Measurements from ENCODE around the gene KRT77.
"Not testable (repeated sequence)": the region's sequence is repeated elsewhere in the genome, so short reads cannot be mapped to it uniquely, and the experiment has no call there.

The KRT77 gene

DNA sequence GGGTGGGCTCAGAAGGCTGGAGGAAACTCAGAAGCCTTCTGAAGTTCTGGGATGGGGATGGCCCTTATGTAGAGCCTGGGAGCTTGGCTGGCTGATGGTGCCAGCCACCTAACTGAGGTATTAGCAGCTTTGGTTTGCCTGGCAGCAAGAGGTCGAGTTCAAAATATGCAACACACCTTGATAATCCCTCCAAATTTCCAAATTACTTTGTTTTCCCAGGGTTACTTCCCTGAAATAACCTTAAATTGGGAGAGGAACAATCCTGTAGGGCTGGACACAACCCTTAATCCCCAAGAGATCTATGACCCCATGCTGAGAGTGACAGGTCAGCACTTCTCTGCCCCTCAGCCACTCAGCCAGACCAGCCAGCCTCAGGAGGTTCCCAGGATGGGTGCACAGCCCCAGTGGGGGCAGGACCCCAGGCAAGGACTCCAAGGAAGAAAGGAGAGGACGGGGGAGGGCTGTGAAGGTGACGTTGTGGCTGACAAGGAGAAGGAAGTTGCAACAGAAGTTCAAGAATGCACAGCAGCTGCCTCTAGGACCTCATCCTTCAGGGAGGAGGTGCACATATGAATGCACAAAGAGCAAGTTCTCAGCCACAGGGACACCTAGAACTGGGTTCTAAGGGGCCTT is 18.6 kb upstream of the KRT77 start:
- no peak for DNase-seq

DNA sequence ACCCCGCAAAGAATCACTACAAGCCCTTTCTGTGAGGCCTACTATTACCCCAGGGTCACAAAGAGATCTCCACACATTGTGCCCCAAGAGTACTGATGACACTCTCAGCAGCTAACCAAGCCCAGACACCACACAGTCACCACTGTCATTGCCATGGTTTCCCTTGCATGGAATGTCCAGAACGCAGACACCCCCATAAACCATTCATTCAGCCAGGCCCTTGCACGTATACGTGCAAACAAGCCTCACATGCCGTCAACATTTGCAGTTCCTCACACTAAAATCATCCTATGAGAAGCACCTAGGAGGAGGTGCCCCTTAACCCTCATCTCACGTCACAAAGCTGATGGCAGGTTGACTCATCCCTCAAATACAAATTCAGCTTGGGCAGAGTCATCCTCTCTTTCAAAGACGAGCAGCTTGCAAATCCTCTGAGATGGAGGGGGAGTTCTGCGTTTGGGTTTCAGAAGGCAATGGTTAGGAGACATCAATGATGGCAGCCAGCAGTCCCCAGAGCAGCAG is 17.1 kb upstream of the KRT77 start:
- DNase-seq = no peak

DNA sequence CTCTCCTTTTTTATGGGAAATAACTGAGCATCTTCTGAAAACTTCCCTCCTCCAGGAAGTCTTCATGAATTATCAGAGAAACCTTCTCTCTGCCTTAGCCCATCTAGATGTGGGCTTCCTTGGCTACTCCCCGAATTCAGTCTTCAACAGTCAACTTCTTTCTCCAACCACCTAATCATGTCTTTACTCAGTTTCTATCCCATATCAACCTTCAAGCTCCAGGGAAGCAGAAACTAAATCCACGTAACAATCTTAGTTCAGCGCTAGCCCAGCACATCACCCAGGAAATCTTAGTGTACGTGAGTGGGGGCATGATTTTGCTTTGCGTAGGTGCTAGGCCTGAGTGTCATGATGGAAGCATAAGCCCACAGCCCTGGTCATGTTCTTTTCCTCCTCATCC is 12.7 kb upstream of the KRT77 start:
- no peak for DNase-seq

DNA sequence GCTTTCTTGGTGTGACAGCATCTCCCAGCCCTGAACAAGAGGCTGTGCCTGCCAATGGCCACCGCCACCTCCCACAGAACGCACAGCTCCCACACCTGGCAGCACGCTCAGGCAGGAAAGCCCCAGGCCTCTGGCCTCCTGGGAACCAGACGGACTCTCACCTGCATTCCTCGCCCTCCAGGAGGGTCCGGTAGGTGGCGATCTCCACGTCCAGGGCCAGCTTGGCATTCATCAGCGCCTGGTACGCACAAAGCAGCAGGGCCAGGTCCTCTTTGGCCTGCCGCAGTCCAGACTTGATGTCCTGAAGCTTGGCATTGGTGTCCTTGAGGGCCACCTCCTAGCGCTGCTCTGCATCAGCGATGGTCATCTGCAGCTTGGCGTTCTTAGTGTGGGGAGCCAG is 12.1 kb upstream of the KRT77 start:
- DNase-seq = peak; percentile 51

DNA sequence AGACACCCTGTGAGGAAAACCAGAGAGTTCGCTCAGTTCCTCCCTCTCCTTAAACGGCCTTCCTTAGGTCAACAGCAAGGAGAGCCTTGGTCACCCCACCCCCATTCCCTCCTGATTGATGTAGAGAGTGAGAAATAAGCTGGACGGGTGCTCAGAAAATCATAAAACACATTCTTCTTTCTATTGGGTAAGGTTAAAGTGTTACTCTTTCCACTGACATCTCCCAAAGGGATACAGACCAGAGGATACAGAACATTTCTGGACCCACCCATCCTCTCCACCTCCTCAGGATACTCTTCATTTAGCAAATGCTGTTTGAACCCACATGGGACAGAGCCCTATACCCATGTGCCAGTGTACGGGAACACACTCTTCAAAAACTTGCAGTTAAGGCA is 11.6 kb upstream of the KRT77 start:
- no peak for DNase-seq

DNA sequence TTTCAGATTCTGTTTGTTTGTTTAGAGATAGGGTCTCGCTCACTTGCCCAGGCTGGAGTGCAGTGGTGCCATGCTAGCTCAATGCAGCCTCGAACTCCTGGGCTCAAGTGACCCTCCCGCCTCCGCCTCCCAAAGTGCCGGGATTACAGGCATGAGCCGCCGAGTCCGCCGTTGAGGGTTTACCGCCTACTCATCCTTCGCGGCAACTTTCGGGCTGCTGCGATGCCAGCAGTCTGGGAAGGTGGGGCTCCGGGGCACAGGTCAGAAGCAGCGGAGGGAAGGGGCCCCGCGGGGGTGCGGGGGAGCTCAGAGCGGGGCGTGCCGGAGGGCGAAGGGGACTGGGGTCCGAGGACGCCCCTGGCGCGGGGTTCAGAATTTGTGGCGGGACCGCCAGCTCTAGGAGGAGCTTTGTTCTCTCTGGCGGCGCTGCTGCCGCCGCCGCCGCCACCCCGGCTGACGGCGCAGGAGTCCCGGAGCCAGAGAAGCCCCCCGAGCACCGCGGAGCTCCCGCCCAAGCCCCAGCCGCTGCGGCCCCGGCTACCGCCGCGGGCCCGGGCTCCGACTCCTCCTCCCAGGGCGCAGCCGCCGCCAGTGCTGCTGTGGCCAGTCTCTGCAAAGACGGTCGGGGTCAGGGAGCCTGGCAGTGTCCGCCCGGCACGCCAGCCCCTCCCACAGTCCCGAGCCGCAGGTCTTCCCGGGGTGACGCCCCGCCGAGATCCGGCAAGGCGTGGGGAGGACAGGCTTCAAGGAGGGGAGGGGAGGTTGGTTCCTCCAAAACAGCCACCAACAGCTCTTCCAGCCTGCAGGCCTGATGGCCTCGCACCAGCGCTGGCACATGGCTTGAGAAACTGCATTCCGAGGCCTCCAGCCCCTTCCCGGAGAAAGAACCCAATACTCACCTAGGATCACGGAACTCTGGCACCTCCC is 10.9 kb upstream of the KRT77 start:
- DNase-seq = no peak

DNA sequence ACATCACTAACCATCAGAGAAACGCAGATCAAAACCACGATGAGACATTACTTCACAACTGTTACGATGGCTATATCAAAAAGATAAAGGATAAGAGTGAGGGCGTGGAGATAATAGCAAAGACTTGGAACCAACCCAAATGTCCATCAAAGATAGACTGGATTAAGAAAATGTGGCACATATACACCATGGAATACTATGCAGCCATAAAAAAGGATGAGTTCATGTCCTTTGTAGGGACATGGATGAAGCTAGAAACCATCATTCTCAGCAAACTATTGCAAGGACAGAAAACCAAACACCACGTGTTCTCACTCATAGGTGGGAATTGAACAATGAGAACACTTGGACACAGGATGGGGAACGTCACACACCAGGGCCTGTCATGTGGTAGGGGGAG is 8.8 kb upstream of the KRT77 start:
- DNase-seq = not testable (repeated sequence)

DNA sequence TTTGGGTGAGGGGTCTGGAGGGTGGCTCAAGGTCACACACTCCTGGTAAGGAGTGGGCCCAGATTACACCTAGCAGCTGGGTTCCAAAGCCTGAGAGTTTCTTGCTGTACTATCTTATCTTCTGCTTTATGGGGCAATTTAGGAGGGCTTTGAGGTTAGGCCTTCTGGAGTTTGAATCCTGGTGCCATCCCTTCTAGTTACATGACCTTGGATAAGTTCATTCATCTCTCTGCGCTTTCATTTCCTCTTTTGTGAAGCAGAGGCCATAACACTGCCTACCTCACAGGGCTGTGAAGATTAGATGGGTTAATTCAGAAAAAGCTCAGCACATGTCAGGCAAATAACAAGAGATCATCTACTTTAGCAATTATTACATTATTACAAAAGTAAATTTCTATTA is 7.4 kb upstream of the KRT77 start:
- no peak for DNase-seq

DNA sequence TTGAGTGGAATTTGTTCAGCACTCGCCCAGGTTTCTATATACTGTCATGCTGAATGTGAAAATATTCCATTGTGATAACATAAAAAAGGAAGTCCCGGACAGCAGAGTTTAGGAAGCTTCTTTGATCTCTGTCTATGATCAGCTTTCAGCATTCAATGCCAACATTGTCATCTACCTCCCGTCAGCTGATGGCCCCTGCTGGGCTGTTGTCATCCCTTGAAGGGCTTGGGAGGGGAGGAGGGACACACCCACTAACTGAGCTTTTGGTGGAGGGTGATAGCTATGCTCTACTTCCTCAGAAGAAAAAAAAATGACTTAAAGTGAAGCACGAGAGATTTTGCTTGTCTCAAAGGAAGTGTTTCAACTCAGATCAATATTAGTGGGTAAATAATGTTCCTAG is 4.7 kb upstream of the KRT77 start:
- DNase-seq = no peak

DNA sequence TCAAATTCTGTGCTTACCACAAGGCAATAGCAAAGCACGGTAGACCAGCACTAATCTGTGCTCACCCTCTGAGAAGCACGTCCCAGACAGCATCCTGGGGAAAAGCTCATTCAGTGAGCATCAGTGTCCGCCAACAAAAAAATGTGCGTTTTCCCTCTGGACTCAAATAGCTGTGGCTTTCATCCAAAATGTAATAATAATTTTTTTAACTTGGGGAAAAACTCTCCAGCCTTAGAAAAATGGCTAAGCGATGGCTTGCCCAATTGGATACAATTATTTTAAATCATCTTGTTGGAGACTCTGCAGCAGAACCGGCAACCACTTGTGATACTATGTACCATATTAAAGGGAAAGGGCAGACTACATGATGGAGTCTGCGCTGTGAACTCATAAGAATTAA is 1.1 kb upstream of the KRT77 start:
- DNase-seq = no peak

DNA sequence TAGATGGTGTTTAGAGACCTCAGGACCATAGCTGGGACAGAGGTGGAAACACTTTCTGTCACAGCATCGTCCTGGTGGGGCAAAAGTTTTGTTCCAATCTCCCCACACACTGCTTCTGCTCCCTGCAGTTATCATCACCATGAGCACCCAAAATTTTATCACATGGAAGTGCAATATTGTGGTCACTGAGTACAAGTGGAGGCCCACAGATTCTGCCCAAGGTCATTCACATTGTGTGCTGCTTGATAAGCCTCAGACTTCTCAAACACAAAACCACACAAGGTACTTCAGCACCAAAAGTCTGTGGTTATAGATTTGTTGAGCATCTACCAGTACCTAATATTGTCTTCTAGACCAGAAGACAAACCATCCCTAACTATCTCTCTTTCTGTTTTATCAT is 554 bp upstream of the KRT77 start:
- no peak for DNase-seq

DNA sequence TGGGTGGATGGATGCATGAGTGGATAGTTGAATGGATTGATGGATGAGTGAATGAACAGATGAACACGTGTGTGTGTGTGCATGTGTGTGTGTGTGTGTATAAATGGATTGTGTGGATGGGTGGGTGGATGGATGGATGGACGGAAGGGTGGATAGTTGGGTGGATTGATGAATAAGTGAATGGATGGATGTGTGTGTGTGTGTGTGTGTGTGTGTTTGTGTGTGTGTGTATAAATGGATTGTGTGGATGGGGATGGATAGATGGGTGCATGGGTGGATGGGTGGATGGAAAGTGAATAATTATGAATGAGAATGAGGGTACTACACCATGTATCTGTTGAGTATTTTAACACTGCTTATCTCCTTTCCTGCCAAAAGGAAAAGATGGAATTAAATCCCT is 986 bp downstream of the KRT77 start:
- no peak for DNase-seq

DNA sequence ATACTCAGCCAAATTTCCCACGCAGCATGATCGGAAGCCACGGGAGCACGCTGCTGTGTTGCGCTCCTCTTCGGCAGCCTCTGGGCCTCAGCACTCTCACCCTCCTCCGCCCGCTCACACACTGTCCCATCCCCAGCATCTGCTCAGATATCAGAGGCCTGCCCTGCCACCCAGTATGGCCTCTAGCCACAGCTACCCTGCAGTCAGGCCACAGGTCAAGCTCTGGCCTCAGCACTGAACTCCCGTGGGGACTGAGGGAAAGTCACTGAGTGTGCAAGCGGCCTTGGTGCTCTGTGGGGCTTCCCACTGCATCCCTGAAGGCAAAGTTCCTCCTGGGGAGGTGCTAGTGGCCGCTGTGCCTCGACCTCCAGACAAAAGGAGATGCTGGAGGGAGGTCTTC is 2.0 kb downstream of the KRT77 start:
- no peak for DNase-seq

DNA sequence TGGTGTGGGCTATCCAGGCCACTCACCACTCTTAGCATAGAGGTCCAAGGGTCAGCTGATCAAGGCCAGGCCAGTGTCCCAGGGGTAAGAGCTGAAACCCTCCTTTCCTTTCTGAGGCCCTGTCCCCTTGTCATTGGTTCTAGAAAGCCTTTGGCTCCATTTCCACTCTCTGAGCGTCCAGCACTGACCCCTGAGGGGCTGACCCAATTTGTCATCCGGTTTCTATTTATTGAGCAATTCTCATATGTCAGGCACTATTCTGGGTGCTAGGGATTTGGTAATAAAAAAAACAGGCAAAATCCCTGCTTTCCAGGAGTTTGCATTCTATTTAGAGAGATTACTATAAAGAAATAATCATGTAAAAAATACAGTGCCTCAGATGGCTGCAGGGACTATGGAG is 3.4 kb downstream of the KRT77 start:
- DNase-seq = no peak

DNA sequence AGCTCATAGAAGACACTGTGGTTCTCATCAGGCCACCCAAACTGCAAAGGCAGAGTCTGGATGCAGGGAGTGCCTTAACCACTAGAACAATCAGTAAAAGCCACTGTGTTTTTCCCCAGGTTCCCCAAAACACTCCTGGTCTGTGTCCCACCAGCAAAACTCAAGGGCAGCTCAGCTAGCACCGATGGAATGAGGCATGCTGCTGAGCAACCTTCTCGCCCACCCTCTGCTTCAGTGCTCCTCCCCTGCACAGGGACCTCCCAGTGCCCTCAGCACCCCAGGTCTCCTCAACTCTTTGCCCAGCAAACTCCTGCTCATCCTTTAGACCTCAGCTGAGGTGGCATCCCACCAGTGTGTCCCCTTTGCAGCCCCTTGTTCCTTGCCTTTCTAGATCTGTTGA is 4.0 kb downstream of the KRT77 start:
- no peak for DNase-seq

DNA sequence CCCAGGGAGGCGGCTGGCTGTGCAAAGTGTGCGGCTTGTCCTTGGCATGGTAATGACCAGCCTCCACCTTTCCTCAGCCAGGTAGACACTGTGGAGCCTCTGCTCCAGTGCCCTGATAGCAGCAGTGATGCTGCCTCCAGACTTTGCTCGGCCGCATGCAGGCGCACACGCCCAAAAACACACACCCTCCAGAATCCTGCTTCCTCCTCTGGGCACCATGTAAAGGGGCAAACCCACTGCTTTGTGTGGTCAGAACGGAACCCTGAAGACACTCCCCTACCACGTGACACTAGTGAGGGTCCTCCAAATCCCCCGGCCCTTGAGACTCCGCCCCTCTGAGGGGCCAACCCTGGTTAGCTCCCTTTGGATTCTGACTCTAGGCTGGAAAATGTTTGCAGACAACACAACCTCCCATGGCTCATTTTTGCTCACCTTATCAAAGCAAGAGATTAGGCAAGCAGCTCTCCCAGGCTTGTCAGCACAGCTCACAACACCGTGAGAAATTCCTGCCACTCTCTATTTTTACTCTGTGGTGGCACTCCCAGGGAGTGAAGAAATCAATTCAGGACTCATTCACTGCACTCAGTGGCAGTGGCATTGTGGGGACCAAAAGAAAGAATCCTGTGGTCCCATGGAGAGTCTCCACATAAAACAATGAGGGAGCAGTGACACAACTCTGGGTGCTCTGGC is 4.5 kb downstream of the KRT77 start:
- DNase-seq = no peak

DNA sequence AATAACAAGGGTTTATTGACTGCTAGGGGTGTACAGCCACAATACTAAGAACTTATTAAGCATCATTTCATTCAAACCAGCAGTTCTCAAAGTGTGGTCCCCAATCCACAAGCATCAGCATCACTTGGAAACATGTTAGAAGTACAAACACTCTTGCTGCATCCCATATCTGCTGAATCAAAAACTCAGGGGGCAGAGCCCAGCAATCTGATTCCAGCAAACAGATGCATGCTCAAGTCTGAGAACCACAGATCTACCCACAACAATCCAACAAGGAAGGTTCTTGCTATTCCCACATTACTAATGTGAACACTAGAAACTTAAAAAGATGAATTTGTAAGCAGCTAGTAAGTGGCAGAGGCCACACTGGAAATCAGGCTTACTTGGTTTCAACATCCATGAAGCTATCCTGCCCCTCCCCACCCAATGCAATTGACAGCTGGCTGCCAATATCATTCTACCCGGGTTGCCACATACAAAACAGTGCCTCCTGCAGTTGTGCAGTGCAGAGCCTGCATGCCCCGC is 6.2 kb downstream of the KRT77 start:
- no peak for DNase-seq

DNA sequence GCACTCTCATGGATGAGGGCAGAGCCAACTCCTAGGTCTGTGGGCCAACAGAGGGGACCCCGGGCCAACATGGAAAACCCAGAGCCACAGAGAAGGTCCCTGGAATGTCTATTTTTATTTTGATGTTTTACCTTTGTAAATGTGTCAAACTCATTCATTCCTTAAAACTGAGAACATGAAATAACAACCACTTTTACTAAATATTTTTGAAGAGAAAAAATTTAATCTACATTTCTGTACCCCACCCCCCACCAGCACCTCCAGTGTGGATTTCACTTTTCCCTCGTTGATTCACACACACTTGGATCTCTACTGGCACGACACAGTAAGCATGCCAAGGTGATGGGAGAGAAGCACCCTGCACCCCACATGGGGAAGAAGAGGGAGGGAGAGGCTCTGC is 6.7 kb downstream of the KRT77 start:
- DNase-seq = no peak

DNA sequence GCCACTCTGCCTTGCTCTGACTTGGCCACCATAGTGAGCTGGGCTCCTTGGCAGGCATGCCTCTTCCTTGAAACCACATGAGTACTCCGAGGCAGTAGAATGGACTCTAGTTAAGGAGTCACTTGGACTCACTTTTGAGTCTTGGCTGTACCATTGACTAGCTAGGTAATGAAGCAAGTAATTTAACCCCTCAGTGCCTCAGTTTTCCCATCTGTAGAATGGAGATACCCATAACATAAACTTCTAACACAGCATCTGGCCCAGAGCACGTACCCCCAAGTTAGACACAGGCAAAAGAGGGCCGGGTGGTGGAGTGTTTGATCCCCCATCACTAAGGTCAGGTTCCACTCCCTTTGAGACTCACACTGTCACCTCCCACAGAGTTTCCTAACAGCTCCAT is 8.3 kb downstream of the KRT77 start:
- DNase-seq = no peak

DNA sequence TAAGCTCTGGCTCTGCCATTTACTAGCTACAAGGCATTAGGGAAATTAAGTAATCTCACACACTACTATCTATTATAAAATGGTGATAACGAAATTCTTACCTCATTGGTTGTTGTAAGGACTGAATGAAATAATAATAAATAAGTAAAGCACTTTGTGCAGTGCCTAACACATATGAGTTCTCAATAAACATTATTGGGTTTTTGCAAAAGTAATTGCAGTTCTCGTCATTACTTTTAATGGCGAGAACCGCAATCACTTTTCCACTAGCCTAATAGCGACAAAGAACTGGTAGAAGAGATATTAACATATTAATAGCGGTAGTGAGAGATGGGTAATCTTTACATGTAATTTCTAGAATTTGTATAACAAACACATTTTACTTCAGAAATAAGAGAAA is 9.2 kb downstream of the KRT77 start:
- DNase-seq = no peak

DNA sequence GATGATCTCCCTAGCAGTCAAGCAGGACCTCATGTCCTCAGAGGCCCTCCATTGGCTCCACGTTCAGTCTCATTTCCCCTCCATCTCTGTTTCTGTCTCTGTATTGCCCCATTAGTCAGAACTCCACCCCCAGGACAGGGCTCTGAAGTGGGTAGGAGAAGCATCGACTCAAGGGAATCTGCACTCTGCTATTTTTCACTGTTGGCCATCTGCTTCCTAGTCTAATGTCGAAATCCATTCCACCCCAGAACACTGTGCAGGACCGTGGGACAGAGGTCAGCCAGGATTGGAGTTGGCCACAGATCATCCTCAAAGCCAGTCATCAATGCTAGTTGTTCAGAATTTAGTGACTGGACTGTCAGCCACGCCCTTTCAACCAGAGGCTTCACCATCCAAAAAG is 10.1 kb downstream of the KRT77 start:
- DNase-seq = no peak

DNA sequence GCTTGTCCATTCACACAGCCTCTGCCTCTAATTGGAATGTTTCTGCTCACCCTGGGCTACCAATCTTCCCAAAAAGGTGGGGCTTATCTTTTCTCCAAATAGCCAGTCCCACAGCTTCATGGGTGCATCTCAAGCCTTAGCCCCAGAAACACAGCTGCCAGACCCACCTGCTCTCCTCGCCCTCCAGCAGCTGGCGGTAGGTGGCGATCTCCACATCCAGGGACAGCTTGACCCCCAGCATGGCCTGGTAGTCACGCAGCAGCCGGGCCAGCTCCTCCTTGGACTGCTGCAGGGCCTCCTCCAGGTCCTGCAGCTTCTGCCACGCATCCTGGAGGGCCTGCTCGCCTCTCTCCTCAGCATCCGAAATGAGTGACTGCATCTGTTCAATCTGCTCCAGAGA is 11.1 kb downstream of the KRT77 start:
- peak; percentile 14 for DNase-seq

DNA sequence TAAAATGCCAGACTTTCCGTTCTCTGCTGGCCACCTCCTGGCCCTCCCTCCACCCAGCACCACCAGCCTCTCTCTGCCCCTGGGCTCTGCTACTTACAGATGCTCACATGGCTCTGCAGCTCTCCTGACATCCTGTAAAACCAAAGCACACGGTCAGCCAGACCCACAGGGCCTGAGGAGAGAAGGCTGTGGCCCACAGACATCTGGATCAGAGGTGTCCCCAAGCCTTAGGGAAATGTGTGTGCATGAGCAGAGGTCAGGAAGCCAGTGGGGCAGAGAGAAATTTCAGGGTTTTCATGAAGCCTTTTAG is 11.5 kb downstream of the KRT77 start:
- no peak for DNase-seq

Data from NCI-H146 (cell line).